ENCODE measurements around the gene CCN5.

Gene CCN5

DNA sequence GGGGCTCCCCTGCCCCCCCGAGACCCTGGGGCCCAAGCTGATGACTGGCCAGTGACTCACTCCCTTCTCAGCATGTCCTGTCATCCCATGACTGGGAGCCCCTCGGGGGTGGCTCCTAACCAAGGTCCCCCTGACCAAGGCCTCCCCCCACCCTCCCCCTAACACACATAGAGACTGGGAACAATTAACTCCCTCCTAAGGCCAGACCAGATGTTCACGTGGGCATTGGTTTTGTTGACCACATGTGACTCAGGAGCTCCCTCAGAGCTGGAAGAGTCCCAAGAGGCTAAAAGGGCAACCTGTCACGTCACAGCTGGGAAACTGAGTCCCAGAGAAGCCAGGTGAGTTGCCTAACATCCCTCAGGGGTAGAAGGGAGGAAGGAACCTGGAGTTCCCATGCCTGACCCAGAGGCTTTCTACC is 10.6 kb upstream of the CCN5 start:
- no peak overlapping the region for H3K27ac ChIP-seq

DNA sequence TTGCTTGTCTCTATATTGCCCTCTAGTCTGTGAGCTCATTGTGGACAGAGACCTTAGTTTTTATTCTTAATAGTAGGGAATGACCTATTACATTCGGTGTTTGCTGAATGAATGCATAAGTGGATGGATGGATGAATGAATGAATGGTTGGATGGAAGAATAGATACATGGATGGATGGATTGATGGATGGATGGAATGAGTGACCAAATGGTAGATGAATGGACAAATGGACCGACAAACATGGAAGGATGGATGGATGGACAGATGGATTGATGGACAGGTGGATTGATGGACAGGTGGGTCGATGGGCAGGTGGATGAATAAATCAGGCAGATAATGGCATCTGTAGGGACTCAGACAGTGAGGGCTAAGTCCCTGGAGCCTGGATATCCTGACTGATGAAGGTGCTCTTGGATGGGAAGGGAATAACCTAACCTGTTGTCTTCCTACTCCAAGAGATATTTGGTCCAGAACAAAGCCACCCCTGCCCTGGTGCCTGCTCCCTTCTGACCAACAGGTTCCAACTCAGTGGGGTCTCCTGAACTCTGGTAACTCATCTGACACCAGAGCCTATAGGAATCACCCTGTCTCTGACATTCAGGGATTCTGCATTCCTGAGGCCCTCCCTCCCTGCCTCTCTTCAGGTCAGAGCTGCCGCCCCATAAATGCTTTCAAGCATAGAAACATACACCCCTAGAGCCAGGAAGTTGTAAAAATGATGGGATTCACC is 9.6 kb upstream of the CCN5 start:
- H3K27ac ChIP-seq: no peak overlapping the region
- TF ChIP-seq, protein P1, sequence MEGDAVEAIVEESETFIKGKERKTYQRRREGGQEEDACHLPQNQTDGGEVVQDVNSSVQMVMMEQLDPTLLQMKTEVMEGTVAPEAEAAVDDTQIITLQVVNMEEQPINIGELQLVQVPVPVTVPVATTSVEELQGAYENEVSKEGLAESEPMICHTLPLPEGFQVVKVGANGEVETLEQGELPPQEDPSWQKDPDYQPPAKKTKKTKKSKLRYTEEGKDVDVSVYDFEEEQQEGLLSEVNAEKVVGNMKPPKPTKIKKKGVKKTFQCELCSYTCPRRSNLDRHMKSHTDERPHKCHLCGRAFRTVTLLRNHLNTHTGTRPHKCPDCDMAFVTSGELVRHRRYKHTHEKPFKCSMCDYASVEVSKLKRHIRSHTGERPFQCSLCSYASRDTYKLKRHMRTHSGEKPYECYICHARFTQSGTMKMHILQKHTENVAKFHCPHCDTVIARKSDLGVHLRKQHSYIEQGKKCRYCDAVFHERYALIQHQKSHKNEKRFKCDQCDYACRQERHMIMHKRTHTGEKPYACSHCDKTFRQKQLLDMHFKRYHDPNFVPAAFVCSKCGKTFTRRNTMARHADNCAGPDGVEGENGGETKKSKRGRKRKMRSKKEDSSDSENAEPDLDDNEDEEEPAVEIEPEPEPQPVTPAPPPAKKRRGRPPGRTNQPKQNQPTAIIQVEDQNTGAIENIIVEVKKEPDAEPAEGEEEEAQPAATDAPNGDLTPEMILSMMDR (conservative IDR thresholded peaks at IDR 0.05): no peak

More for the DNA sequence above, 10.6 kb upstream of the CCN5 start:
- TF ChIP-seq, protein P1 (conservative IDR thresholded peaks at IDR 0.05): no peak

DNA sequence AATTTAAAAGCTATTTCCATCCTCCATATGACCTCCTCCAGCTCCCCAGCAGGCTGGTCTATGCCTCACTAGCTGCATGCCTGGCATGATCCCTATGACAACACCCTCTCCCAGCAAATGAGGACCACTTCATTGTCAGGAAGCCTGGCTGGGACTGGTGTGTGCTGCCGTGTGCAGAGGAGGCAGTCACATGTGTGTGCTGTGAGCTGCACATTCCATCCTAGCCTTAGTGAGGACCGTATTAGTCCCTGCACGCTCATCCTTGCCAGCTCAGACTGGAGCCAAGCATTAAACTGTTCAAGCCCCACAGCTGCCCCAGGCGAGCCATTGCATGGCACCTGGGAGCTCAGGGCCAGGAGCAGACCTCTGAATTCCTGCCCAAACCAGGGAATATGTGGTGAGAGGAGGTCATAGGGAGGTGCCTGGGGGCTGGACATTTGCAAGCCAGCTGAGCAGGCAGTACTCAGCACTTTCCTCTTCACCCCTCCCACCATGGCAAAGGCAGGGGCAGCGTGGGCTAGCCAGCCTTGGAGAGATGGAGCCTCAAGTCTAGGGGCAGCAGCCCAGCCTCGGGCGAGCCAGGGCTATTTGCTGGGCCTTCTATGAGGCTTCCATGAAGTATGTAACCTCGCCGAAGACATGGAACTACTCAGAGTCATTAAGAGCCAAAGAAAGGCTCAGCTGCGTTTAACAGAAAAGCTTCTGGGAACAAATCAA is 8.7 kb upstream of the CCN5 start:
- no peak overlapping the region for H3K27ac ChIP-seq
- TF ChIP-seq, protein P1 (conservative IDR thresholded peaks at IDR 0.05): no peak

DNA sequence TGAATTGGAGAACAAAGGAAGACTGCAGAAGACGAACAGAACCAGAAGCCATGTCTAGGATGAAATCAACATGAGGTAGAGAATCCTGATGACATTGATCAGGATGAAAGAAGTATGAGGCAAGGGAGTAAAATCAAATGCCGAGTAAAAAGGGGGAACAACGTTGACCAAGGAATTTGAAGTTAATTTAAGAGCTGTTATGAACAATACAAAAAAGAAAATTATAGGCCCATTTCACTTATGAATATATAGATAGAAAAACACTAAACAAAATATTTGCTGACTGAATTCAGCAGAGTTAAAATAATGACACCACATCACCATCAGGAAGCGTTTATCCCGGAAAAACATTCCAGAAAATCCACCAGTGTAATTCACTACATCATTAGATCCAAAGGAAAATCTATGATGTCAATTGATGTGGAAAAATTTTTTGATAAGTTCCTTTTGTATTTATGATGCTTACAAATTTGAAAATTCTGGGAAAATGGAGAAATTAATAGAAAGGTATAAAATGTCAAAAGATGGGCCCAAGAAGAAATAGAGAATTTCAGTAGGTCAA is 8.1 kb upstream of the CCN5 start:
- TF ChIP-seq, protein P1 (conservative IDR thresholded peaks at IDR 0.05): no peak
- H3K27ac ChIP-seq: peak overlapping the region; percentile 60; the same call in 1 of the 2 replicates

DNA sequence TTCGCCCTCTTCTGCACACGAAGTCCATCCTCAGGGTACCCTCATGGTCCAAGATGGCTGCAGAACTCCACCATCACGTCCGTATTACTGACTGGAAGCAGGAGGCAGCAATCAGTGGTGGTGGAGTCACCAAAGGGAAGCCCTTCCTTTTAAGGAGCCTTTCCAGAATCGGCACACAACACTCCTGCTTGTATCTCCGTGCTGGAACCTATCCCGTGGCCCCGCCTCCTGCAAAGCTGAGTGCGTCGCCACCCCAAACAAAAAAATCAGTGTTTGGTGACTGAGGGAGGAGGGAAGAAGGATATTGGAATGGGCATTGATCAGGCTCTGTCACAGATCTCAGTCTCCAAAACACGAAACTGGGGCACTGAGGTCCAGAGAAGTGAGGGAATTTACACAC is 5.8 kb upstream of the CCN5 start:
- H3K27ac ChIP-seq: peak overlapping the region; percentile 60
- TF ChIP-seq, protein P1 (conservative IDR thresholded peaks at IDR 0.05): no peak

DNA sequence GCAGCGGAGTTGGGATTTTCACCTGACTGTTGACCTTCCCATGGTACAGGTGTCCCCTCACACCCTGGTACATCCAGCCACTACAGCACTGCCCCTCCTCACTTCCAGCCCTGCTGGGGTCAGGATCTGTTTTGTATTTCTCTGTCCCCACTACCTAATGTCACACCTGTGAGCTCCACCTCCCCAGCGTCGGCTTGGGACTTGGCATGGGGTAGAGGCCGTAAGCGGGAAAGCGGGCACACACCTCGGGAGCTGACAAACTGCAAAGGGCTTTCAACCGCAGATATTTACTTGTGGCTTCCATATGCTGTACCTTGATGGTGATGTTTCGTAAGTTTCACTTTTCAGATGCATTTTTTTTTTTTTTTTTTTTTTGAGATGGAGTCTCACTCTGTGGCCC is 5.4 kb upstream of the CCN5 start:
- H3K27ac ChIP-seq: peak overlapping the region; percentile 60; the same call in 1 of the 2 replicates
- TF ChIP-seq, protein P1 (conservative IDR thresholded peaks at IDR 0.05): no peak

DNA sequence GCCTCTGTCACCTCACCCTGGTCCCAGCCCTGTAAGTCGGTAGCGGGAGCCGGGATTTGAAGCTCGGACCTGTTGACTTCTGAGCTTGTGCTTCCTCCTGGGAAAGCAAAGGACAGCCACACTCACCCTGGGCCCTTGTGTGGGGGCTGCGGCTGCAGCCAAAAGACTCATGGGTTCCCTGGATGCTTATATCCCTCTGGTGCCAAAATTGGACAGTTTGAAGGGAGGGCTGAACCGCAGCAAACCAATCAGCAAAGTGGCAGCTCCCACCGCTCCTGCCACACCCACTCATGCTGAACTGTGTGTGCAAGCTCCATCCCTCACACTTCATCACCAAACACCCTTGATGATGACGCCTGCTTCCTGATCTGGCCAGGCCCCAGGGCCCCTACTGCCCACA is 3.9 kb upstream of the CCN5 start:
- TF ChIP-seq, protein P1 (conservative IDR thresholded peaks at IDR 0.05): no peak
- H3K27ac ChIP-seq: no peak overlapping the region

Data from VCaP (cell line).